ENCODE data around the gene SULT1B1.

The SULT1B1 gene

GRCh38 chr4:69701696-69702095 lies 58.7 kb downstream of the SULT1B1 start:
- DNase-seq, result no peak

- no peak for DNase-seq
These were observed 62.7 kb downstream of the SULT1B1 start for GRCh38 chr4:69697536-69698242.

GRCh38 chr4:69689599-69689998 lies 70.8 kb downstream of the SULT1B1 start:
- DNase-seq, result peak in 1 of 56 donors; percentile 15

GRCh38 chr4:69684804-69685203 lies 75.6 kb downstream of the SULT1B1 start:
- no peak for DNase-seq
